Esophagus squamous epithelium (tissue), 4 donors: Measurements from ENCODE around the gene ATP11B.

ENCODE experiments used
- CTCF ChIP-seq, 6 experiments: fragments of 450-650 bp in 4 of 6; fragments of 200-600 bp in 2 of 6; sonication (generic) in 2 of 6; IDR thresholded peaks; one replicate each; pipeline ENCODE4 v1.5.1; 2016 to 2019; ENCODE audit warnings: antibody characterized with exemption in 6 of 6, mild to moderate bottlenecking in 4 of 6, moderate library complexity in 4 of 6
- POLR2A ChIP-seq, 4 donors: fragments of 450-650 bp; IDR thresholded peaks; one replicate each; pipeline ENCODE4 v1.6.1; 2017; ENCODE audit warnings: antibody characterized with exemption in 4 of 4, mild to moderate bottlenecking in 4 of 4, moderate library complexity in 3 of 4

- TF ChIP-seq CTCF (IDR thresholded peaks at IDR 0.05) (no peak), POLR2A (IDR thresholded peaks at IDR 0.05) (no peak)
These were observed 174.2 kb downstream of the ATP11B start for GRCh38 chr3:182967218-182968204.
